GM12892 (cell line): Measurements from ENCODE around the gene USP53.

Source experiments
- POLR2A ChIP-seq: IDR thresholded peaks from 2 replicates; pipeline ENCODE4 v1.6.1; 2011; ENCODE audit warnings: low read depth, low read length, control low read depth
- POLR2AphosphoS5 ChIP-seq: IDR thresholded peaks from 2 replicates; pipeline ENCODE4 v1.6.1; 2011; ENCODE audit warnings: low read depth, low read length, control low read depth
- TAF1 ChIP-seq: IDR thresholded peaks from 2 replicates; pipeline ENCODE4 v1.6.1; 2011; ENCODE audit warnings: low read depth, mild to moderate bottlenecking, control low read depth, low read length, borderline replicate concordance

DNA sequence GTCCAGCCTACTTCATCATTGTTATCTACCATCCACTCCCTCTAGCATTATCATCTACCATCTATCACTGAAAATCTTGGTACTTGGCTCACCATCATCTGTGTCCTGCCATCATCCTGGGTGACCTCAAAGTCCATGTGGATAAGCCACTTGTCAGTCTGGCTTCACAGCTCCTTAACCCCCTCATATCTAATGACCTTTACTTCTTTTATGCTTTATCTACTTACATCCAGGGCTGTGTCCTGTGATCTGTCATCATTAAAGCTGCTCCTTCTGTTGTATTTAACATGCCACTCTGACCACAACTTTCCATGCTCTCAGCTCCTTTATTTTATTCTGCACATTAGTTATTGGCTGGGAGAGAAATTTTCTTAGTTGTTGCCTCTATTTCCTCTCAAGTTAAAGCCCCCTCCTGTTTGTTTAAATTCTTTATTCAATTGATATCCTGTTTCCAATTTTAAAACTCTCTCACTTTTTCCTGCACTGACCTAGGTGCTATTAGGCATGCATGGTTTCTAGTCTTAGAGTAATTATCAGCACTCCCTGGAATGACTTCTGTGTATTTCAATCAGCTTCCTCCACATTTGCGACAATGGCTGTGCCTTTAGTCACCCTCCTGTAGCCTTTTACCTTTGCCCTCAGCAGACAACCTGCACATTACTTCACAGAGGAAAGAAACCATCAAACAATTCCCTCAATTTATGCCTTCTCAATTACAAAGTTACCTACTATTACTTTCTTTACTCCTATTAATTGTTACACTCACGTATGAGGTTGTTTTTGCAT is 117.5 kb downstream of the USP53 start:
- TF ChIP-seq TAF1 (no peak), POLR2A (no peak), POLR2AphosphoS5 (no peak)
